Hematopoietic multipotent progenitor cell treated with erythropoietin and hydrocortisone succinate and interleukin-3 and kit ligand, for 15 days (in vitro differentiated cells): ENCODE results near the gene EPB41L4A.
"Not testable (repeated sequence)": the region's sequence is repeated elsewhere in the genome, so short reads cannot be mapped to it uniquely, and the experiment has no call there.

Experiments
- DNase-seq: peaks from one replicate; pipeline ENCODE4 v3.0.0-alpha.2; 2015; ENCODE audit warnings: low spot score

The EPB41L4A gene

DNA sequence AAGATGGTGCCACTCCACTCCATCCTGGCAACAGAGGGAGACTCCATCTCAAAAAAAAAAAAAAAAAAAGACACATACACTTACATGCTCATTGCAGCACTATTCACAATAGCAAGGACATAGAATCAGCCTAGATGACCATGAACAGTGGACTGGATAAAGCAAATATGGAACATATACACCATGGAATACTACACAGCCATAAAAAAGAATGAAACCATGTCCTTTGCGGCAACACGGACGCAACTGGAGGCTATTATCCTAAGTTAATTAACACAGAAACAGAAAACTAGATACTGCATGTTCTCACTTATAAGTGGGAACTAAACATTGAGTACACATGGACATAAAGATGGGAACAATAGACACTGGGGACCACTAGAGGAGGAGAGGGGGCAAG, 210.9 kb downstream of the EPB41L4A start:
- not testable (repeated sequence) for DNase-seq

DNA sequence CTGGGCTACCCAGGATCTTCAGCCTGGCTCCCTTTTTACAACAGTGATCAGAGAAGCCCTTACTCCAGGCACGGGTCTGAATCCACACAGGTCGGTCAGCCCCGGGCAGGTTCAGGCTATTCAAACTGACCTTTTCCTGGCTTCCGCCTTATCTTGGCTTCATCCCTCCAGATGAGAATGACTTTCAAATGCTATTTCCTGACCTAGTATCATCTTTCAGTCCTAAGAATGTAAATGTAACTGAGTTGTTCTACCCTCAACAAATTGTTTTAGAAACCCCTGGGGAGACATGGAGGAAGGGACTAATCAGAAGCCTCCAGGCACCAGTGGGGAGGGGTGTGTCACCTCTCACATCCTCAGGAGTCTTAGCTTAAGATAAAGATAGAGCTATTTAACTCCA, 213.2 kb downstream of the EPB41L4A start:
- DNase-seq = peak; percentile 60

DNA sequence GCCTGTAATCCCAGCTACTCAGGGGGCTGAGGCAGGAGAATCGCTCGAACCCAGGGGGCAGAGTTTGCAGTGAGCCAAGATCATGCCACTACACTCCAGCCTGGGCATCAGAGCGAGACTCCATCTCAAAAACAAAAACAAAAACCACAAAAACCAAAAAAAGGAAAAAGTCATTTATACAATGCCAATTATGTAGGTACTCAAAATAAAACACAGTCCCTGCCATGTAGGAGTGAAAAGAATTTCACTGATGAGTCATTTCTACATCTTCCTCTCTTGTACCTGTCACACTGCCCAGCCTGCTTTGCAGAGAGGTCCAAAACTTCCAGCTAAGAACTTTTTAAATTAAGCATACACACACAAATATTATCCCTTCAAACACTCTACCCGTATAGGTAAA, 215.8 kb downstream of the EPB41L4A start:
- DNase-seq = no peak

DNA sequence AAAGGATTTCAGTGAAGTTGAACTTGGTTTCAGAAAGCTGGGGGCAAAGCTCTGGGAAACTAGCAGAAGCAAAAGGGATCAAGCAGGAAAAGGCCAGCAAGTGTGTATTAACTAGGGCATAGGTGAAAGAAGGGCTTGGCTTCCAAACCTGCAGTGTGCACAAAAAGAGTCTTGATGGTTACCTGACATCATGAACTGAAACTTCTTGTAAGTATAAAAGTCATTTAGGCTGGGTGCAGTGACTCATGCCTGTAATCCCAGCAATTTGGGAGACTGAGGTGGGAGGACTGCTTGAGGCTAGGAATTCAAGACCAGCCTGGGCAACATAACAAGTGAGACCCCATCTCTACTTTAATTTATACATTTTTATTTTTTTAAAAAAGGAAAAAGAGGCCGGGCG, 216.4 kb downstream of the EPB41L4A start:
- no peak for DNase-seq

DNA sequence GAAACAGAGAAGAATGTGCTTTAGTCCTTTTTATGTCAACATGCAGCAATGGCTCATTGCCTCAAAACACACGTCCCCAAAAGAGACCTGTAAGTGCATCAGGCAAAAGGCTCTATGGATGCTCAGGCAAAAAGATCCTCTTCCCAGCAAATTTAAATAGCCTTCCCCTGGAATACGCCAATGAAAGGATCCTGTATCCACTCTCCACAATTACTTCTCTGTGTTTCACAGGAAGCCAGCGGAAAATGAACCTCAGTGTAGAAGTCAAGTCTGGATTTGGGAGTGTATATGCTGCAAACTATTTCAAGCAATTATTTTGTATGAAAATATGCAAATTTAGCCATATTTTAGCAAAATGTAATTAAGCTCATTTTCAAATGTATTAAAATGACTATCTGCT, 217.9 kb downstream of the EPB41L4A start:
- DNase-seq = no peak

DNA sequence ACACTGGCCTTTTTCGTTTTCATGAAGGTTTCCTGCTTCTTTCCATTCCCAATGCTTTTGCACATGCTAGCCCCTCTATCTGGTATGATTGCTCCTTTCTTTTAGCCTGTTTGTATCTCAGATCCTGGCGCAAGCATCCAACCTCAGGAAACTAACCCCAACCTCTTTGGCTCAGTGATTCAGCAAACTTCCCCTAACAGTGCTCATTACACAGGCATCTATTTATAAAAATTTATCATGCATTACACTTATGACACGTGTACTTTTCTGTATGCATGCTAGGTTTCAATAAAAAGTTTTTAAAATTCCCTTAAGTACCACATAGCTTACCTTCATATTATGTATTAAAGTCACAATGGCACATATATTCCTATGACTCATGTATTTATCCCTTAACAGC, 218.9 kb downstream of the EPB41L4A start:
- no peak for DNase-seq

DNA sequence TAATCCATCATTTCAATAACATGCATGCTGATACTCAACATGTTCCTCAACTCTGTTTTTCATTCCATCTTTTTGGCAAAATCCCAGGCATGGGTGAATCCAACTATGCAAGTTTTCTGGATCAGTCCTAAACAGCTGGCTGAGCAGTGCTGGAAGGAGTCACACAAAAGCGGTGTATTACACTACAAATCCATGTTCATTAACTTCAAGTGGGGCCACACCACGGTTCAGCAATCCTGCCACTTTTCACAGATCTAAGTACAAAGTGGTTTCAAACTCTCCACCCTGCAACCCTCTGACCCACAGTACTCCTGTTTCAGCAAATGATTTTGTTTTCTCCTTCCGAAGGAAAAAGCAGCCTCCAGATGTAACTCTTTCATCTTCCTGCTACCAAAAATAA, 222.5 kb downstream of the EPB41L4A start:
- DNase-seq = no peak

DNA sequence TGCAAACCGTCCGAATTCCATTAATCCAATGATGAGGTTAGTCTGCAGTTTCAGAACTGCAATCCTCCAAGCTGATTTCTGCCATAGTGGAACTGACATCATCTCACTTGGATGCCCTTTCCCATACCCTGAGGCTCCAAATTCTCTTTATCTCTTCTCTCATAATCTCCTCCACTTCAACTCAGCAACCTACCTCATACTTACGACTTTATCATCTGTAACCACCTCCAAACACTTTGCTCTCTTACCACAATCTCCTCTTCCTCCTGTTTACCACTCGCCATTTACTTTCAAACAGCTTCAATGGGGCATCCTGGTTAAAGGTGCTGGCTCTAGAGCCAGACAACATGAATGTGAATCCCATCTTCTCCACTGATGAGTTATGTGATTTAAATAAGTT, 223.2 kb downstream of the EPB41L4A start:
- DNase-seq = no peak

DNA sequence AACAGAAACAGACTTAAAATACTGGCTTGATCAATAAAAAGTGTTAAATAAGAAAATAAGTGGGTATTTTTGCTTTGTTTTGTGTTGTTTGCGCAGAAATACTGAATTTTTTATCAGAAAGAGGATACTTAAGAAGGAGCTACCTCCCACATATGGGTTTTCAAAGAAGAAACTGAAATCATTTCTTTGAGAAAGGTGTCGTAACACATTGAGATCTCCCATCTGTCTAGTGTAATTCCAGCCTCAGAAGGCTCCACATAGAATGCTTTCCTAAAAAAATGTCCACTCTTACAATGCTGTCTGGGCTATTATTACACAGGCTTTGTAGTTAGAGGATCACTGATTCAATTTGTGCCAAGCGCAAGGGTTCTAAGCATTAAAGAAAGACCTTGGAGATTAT, 226.2 kb downstream of the EPB41L4A start:
- DNase-seq = no peak

DNA sequence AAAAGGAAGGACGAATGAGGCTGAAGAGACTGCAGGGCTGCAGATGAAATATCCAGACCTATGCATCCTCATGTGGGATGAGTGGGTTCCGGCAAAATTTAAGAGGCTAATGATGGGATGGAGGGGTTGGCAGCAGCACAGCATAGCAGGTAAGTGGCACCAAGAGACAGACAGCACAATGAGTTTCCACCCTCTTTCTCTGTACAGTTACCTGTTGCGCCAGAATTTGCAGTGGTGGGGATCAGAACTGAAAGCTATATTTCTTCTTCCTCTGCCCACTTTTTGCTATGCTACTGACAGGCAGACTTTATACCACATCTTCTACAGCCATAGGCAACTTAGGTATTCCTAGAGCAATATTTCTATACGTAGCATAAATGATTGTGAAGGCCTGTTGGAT, 227.0 kb downstream of the EPB41L4A start:
- no peak for DNase-seq

DNA sequence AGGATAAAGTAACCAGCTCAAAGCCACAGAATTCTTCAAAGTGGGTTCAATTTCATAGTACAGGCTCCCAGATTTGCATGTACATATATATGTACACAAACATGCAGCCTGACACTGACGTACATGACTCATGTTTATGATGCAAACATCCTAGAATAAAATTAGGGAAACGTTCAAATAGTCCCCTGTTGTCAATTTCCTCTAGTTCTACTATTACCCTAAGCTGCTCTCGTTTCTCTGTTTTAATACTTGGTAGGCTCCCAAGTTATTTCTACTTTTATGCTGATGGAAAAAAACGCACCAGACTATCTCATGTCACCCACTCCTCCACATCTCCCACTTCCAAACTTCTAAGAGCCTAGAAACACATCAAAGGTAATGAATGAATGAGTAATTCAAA, 229.7 kb downstream of the EPB41L4A start:
- DNase-seq = no peak

DNA sequence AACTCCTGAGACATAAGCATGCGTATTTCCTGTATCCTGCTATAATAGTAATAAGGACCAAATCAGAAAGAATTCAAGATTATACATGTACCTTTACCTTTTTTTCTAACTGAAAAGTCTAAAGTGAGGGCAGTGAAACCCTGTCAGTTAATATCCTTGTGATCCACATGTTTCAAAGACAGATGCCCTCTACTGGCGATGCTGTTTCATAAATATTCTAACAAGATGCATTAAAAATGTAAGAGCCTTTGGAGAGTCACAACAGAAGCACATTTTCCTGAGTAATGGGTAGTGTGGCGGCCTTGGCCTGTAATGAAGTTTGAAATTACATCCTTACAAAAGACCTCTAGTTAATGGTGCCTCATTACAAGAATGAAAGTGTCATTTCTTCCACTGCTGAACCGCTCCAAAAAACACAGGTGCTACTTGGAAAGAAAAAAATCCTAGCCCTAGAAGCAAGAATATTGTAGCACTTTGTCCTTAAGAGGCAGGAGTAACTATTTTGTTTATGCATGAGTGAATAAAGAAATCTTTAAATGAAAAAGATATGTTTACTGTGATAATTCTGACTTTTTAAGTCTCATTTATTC, 232.6 kb downstream of the EPB41L4A start:
- DNase-seq = peak; percentile 61

DNA sequence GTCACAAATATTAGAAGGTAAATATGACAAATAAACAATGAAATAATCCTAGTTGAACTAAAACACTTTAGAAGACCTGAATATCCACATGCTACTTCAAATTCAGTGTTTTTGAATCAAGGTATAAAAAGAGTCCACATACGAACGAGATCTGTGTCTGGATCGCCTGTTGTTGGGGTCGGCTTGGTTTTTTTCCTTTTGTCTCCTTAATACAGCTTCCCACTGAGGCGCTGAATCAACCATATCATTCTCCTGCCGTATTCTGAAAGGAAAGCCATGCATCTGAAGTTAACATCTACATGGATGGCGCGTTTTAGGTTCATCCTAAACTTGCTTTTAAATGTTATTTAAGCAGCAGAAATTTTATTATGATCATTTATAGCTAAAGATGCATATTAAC, 235.2 kb downstream of the EPB41L4A start:
- DNase-seq = no peak

DNA sequence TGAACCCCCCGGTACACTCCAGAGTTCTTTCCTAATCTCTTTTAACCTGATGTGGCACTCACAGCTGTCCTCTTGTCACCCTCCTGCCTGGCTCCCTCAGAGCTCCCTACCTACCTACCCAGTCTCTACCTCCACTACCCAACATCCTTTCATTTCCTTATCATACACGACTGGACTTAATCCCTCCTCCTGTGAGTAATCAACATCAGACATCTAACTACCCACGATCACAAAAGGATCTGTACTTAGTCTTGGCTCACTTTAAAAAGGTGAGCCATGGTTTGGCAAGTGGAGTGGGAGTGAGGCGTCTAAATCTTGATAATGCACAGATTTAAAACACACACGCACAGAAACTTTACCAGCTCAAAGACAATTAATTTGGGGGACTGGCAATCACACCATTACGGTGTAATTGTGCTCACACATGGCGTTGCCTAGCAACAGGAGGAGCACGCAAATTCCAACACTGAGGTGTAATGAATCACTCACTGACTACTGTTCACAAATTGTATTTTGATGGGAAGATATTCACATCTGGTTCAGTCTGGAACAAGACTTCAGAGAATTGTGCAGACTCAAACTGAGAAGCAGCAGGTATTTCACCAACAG, 235.9 kb downstream of the EPB41L4A start:
- DNase-seq = no peak

DNA sequence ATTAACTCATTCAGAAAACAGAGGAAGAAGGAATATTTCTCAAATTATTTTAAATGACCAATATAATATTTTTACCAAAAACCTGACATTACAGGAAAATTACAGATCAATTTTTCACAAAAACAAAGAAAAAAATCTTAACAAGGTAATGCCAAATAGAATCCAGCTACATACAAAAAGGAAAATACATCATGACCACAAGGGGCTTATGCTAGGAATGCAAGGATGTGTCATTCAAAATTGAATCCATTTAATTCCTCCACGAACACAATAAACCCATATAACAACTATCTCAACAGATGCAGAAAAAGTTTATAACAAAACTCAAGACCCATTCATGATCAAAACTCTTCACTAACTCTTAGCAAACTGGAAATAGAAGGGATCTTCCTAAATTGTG, 239.8 kb downstream of the EPB41L4A start:
- no peak for DNase-seq

DNA sequence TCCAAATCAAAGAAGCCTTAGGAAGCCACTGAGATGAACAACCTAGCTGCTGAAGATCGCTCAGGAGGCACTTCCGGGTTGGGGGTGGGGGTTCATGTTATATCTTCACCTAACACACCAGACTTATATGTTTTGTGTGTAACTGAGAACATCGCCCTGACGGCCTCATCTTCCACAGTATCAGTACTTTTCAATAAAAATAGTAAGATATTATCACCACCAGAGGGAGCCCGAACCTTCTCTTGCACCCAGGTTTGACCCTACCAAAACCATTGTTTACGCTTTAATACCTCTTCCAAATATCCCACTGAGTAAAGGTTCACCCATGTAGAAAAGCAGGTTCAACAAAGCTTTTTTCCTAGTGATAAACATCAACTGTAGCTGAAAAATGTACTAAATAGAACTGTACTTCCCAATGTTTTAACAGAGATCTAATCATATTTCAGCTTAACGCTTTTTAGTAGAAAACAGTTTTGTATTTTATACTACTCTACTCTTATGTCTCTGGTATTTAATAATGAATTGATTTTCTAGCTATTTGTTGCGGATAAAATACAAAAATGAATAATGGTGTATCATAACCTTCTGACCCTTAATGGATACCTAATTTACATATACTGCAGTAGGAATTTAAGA, 244.0 kb downstream of the EPB41L4A start:
- DNase-seq = peak; percentile 79

DNA sequence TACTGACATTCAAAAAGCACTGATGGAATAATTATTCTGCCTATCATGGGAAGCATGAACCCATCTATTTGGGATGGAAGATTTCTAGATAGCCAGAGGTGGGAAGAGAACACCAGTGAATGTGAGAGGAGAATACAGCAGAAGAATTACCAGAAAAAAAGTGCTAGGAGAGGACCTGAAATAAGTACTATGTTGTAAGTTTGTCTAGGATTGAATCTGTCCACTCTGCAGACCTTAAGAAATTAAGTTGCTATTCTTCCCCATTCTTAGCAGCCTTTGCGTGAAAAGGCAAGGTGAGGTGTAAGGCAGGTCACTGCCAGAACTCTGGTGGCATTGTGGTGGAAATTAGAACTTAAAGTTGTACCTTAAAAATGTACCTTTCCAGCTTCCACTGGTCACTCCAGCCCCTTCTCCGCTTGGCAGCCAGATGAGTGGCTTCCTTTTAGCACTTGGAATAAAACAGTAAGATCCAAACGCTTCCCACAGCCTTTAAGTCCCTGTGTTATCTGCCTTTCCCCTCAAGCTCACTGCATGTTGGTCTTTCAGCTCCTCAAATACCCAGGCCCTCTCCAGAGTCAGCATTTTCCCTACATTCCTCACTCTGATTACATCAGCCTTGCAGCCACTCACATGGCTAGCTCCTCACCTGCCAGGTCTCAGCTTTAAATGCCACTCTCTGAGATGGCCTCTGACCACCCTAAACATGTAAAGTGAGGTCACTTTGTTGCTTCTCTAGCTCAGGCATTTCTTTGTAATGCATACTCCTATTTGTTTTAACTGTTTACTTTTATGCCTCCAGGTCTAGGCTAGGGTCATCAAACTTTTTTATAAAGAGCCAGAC, 253.0 kb downstream of the EPB41L4A start:
- DNase-seq = no peak

DNA sequence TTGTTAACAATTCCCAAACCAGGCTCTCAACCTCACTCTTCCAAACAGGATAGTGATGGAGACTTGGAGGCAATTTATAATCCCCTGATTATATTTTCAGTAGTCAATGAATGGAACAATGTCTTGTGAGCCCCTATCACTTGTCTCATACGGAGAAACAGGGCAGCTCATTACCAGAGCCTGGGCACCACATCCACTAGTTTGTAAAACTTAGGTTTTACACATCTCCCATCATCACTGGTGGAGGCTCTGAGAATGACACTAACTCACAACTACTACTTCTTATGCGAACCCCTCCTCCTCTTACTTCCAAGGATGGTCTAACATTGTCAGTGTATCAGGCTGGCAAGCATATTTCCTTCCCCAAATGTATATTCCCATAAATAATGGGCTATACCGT, 253.7 kb downstream of the EPB41L4A start:
- no peak for DNase-seq

DNA sequence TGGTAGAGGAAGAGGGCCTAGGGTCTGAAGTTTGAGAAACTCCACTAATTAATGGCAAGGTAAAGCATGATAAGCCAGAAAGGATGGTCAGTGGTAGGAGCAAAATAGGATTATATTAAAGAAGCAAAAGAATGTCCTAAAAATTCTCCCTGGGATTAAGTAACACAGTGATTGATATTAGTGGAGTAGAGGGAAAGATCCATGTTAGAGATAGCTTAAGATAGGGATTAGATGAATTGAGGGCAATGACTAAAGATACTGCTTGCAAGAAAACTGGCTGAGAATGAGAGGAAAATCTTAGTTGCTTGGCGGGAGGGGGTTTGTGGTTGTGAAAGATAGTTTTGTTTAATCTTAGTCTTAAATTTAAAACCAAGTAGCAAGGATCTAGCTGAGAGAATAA, 255.6 kb downstream of the EPB41L4A start:
- DNase-seq = no peak

DNA sequence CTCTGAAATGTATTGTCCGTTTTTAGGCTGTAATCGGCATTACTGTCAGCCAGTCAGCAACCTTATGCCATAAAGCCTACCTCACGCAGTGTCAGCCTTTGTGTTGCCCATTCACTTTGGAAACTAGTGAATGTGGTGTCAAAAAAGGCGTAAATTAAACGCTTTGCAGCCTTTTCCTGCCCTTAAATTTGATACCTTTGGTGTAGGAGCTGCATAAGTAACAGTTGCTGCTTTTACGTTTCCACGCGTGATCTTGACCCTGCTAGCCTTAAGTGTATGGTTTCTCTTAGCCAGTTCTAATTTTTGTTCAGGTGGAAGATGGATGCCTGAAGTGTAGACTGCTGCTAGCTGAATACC, 257.7 kb downstream of the EPB41L4A start:
- peak; percentile 7 for DNase-seq

DNA sequence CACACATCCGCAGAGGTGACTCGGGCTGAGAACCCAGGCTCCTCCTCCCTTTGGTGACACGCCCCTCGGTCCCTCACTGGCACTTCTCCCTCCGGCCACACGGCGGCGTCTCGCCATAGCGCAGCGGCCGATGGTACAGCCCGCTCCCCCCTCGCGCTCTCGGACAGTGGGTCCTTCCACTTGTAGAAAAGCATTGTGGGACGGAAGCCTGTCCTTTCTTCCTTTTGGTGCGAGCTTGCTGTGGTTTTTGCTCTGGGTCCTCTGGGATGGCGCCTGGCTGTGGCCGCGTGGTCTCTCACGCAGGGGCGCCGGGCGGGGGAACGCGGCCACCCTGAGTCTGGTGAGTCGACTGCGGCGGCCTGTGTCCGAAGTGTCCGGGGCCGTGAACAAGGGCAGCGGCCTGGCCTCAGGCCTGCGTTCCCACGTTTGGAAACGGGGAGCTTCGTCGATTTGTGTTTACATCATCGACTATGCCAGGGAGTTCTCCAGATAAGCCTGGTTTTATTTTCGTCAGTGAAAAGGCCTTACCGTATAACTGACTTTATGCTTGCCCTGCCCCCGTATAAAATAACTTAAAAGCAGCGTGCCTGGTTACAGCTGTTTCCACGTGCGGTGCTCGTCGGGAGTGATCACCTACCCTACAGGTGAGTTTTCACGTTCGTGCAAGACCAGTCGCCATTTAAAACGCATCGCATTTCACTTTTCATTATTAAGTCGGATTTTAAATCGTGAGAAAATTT, 258.3 kb downstream of the EPB41L4A start:
- peak; percentile 93 for DNase-seq

DNA sequence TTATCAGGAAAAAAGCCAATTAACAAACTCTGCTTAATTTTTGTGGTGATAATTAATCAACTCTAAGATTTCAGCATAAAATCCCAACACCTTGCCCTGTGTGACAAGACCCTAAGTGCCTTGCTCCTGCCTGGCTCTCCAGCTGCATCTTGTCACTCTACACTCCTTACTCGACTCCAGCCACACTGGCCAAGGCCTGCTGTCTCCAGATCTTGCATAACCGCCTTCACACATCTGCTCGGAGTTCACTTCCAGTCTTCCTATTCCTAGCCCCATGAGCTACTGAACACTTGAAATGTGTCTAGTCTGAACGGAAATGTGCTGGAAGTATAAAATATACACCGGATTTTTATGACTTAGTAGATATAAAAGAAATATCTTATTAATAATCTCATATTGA, 259.6 kb downstream of the EPB41L4A start:
- DNase-seq = no peak
